Right lobe of liver (tissue), 4 donors: ENCODE data around the gene MGA.

ENCODE experiments used
- POLR2A ChIP-seq: fragments of 450-650 bp; IDR thresholded peaks from one replicate; pipeline ENCODE4 v1.6.1; 2017; ENCODE audit warnings: antibody characterized with exemption, mild to moderate bottlenecking
- TF ChIP-seq, protein P1 (sequence below), 4 donors: fragments of 200-600 bp in 3 of 4; fragments of 450-650 bp in 1 of 4; IDR thresholded peaks; one replicate each; pipeline versions ENCODE4 v1.5.1 to v1.8.0; 2016 to 2022; ENCODE audit warnings: antibody characterized with exemption in 4 of 4, mild to moderate bottlenecking in 2 of 4
- donor health status: DM: no; HTN: no; CAD: no.
- donor health status: DM: no; HTN: no; CAD: no.
- donor health status: DM: no; HTN: yes; CAD: no.

DNA sequence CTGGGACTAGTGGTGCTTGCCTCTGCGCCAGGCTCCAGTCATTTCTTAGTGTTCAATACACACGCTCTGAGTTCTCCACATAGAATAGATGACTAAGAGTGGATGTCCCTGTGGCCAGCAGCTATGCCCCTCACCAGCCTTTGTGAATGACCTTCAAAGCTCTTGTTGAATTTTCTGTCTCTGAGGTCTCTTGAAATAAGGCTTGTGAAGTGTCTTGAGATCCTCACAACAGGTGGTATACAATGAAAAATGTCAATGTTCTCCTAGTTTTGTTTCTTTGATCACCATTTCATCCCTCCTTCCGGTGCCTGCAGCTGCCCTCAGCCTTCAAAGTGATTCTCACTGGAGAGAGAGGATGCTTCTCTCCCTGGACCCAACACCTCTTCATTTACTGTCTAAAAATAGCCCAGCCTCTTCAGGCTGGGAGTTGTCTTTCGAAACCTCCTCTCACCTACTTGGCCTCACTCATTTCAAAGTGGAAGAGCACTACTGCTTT lies 119.5 kb downstream of the MGA start:
- TF ChIP-seq POLR2A = no peak
- TF ChIP-seq, protein P1, sequence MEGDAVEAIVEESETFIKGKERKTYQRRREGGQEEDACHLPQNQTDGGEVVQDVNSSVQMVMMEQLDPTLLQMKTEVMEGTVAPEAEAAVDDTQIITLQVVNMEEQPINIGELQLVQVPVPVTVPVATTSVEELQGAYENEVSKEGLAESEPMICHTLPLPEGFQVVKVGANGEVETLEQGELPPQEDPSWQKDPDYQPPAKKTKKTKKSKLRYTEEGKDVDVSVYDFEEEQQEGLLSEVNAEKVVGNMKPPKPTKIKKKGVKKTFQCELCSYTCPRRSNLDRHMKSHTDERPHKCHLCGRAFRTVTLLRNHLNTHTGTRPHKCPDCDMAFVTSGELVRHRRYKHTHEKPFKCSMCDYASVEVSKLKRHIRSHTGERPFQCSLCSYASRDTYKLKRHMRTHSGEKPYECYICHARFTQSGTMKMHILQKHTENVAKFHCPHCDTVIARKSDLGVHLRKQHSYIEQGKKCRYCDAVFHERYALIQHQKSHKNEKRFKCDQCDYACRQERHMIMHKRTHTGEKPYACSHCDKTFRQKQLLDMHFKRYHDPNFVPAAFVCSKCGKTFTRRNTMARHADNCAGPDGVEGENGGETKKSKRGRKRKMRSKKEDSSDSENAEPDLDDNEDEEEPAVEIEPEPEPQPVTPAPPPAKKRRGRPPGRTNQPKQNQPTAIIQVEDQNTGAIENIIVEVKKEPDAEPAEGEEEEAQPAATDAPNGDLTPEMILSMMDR (IDR thresholded peaks at IDR 0.05) = no peak
